GM11168 (cell line): ENCODE measurements around the gene C14orf119.

ENCODE experiments used
- in situ Hi-C: fragments of 300-500 bp; cut with MboI; formaldehyde crosslinking; loops from one replicate; pipeline ENCODE4 v1.12.0; 2022; ENCODE audit warnings: low sequenced_read_pairs; ENCODE audit not compliant: unreplicated experiment

Gene C14orf119, protein sequence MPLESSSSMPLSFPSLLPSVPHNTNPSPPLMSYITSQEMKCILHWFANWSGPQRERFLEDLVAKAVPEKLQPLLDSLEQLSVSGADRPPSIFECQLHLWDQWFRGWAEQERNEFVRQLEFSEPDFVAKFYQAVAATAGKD

DNA sequence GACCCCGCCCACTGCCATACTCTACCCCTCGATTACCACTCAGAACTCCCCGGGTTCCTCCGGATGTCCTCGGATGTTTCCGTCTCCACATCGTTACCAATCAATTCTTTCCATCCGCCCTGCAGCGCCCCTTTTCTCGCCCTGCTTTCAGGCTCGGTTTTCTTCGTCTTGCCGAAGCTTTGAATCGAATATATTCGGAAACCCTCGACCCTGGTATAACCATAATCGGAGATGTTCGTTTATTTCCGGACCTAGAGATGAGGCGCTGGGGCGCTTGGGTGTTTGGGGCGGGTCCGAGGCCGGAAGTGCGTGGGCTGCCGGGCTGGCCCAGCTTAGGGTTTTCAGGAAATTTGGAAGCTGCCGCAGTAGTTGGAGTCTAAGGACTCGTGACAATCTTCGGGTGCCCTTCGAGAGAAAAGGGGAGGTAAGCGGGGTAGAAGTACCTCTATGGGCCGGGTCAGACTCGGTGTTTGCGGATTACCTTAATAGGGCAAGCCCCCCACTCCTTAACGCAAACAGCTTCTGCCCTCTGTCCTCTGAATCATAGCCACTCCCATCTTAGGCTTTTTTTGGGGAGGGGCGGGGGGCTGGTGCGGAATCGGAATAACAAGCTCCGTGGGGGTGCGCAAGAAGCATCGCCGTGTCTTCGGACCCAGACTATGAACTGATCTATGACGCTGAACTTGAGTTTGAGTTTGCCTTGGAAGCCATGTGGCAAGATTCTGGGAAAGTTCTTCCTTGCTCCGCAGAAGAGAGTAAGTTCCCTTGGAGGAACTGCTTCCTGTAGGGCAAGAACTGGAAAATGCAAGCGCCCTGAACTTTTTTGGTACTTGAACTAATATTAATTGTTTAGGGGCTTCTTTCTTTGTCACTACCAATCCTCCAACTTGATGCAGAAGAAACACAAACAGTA, at the start of gene C14orf119:
TSS of gene C14orf119 (plus strand) at position 310 of the 913 bp plus-strand sequence. CDS start 2,154 bp downstream, outside the sequence.
- in situ Hi-C loops: no loop called here

DNA sequence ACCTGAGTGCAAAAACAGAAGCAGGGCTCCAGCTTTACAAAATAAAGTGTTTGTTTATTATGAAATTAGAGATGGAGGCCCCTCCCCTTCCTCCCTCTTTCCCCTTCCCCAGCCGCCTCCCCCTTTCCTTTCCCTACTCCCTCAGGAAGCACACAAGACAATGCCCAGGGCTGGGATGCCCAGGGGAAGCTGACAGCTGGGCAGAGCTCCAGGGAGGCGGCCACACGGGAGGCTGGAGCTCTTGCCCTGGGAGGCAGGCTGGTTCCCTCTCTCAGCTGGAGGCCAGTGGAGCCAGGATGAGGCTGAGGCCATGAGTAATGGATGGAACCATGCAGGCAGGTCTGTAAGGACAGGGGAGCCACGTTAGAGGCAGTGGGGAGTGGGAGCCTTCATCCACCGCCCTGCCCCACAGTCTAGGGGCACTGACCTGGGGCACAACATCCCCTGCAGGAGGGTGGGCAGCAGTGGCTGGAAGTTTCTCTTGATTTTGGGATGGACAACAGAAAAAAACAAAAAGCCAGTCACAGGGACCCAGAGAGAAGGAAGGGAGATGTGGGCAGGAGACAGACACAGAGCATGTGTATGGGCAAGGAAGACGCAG, 48.2 kb upstream of the C14orf119 start:
- in situ Hi-C loops: no loop called here

DNA sequence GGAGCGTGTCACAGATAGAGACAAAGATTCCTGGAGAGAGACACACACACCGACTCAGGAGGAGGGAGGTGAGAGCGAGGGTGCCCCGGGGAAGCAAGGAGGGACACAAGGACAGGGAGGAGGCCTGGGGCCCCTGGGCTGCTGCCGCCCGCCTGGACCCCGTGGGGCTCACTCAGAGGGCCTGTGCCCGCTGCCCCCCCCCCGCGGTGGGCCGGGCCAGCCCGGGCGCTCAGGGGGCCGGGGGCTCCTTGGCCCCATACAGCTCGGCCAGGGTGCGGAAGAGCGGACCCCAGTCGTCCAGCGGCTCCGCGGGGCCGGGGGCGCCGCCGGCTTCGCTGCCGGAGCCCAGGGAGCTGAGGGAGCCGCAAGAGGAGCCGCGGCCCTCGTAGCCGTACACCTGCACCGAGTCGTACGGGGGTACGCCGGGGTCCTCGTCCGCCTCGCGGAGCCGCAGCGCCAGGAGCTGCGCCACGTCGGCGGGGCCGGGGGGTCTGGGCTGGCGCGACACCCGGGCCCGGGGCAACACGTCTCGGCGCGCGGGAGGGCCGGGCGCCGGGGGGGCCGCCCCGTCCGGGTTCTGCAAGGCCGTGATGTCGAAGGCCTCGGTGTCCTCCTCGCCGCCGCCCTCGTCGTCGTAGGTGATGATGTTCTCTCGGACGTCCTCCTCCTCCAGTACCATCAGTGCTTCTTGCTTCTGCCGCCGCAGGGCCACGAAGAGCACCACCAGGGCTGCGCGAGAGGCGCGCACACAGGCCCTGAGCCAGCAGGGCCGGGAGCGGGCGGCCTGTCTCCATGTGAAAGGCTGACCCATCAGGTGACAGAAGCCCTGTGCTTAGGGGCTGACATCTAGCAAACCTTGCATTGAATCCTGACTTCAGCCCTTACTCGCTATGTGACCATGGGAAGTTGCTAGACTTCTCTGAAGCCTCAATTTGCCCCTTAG, 47.3 kb upstream of the C14orf119 start:
- in situ Hi-C loops: no loop called here

DNA sequence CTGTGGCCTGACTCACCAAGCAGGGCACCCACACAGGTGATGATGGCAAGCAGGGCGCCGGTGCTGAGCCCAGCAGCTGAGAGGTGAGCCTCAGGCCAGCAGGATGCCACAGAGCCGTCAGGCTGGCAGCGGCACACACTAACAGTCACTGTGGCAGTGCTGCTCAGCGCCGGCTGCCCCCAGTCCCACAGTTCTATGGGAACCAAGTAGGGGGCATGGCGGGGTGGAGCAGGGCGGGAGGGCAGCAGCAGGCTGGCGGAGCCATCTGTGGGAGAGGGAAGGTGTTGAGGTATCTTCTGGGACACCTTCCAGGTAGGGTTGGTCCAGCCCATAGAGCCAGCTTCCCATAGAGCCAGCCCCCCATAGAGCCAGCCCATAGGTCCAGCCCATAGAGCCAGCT, 46.3 kb upstream of the C14orf119 start:
- in situ Hi-C loops: no loop called here

DNA sequence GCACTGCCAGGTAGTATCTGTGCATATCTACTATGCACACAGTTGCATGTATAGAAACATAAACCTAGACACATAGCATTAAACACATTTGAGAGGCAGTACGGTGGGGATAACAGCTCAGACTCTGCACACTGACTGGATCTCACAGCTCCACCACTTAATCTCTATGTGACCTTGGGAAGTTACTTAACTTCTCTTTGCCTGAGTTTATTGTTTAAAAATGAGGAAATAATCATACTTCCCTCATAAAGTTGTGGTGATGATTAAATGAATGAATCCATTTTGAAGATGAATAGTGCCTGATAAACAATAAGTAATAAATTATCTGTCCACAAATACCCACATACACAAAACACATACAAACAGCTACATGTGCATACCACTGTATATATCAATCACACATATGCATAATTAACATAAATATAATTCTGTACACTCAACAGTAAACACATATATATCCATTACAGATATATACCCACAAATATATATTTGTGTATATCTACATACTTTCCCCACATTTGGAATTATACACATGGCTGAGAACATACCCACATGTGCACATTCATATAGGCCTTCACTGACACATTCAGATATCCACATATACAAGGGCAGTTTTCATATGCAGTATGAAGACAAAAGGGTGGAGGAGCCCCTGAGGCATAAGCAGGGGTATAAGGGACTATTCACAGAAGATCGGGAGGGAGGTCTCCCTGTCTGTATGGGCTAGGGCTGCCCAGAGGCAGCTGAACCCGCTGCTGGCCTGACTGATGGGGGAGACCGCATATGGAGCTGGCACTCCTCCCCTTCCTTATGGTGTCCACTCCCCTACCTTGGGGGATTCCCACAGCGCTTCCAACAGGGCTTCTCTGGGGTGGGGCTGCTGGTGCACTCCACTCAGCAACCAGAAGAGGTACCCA, 43.9 kb upstream of the C14orf119 start:
- in situ Hi-C loops: no loop called here

DNA sequence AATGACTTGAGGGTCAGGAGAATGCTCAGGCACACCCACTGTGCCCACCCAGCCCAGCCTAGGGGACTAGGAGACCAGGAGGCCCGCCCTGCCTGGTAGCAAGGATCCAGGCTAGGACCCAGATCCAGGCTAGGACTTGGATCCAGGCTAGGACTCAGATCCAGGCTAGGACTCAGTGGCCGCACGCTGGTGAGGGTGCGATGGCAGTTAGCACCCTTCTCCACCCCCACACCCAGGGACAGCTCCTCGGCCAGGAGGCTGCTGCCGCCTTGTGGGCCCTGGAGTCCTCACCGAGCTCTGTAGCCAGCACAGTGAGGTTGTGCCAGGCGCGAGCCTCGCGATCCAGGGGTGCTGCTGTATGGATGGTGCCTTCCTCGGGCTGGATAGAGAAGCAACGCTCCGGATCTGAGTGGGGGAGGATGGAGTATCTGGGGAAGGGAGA, 43.1 kb upstream of the C14orf119 start:
- in situ Hi-C loops: no loop called here

DNA sequence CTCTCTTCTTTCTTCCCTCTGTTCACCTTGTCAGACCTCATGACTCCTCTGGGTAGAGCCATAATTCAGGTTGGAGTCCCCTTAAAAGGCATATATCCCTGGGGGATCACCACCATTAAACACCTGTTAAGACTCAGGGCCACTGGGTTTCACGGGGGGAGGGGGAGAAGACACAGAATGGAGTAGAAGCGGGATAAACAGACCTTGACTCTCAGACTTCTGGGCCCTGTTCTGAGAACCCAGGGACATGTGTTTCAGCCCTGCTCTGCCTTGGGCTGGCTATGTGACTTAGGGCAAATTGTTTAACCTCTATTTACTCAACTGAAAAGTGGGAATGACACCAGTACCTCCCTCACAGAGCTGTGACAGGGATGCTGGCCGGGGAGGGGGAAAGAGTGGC, 42.6 kb upstream of the C14orf119 start:
- in situ Hi-C loops: no loop called here

DNA sequence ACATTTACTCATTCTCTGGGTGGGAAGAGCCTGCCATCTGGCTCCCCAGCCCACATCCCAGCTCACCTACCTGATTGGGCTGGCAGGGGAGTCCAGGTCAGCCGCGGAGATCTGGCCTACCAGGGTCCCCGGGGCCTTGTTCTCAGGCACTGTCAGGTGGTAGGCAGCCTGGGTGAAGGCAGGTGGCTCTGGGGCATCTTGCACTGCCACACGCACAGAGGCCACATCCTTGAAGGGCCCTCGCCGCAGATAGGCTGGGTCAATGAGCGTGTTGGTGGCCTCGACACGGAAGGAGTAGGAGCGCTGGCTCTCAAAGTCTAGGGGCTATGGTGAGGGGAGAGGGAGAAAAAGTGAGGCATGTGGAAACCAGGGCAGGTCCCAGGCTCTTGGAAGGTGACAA, 41.9 kb upstream of the C14orf119 start:
- in situ Hi-C loops: no loop called here

DNA sequence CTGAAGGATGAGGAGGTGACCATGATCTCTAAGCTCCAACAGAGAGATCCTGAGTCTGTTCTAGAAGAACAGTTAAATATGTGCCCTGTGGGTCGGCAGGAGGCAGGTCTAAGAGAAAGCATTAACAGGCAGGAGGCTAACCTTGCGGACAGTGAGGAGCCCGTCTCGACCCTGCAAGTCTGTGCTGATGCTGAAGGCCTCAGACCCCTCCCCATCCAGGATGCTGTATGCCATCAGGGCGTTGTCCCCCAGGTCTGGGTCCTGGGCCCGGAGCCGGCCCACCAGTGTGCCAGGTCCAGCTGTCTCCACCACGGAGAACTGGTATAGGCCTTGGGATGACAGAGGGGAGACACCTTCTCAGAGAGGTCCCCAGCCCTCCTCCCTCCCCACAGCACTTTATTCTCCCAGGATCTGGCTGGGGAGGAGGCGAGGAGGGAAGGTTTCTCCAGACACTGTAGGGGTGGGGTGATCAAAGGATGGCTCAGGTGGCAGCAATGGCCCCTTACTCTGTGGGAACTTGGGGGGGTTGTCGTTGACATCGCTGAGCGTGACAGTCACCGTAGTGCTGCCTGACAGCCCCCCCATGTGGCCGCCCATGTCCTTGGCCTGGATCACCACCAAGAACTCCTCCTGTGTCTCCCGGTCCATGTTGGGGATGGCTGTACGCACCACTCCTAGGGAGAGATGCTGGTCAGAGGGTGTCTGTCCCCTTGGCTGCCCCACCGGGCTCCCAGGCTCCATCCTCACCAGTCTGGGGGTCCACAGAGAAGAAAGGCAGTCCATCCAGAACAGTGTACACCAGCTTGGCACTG, 41.1 kb upstream of the C14orf119 start:
- in situ Hi-C loops: no loop called here

DNA sequence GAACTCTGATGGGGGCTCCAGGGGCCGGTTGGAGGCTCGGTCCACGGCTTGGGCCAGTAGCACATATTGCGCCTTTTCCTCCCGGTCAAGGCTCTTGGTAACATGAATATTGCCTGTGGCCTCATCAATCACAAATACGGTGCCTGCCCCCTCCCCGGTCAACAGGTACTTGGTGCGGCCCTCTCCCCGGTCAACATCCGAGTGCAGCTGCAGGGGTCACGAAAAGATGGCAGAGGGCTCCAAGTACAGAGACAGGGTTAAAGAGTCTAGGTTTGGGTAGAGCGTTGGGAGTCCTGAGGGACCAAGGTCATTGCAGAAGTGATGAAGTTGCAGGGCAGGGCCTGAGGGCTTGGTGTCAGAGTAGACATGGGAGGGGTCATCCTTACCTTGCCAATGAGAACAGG, 40.2 kb upstream of the C14orf119 start:
- in situ Hi-C loops: no loop called here

DNA sequence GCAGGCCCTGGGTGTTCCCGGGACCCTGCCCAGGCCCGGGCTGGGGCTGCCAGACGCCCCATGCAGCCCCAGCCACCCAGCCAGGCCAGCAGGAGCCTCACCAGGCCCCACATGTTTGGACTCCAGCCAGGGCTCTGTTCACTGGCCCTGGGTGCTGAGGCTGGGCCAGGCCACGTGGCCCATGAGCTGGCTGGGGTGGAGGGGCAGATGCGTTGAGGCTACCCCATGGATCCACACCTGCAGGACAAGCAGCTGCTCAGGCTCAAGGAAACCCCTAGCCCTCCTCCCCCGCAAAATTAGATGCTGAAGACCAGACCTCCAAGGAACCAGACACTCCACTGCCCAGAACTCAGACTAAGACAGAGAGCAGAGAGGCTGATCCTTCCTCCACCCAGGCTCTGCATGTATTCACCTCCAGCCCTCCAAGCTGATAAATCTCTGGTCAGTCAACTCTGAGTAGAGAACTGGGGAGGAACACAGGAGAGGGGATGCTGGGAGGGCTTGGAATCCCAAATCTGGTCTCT, 39.6 kb upstream of the C14orf119 start:
- in situ Hi-C loops: no loop called here

DNA sequence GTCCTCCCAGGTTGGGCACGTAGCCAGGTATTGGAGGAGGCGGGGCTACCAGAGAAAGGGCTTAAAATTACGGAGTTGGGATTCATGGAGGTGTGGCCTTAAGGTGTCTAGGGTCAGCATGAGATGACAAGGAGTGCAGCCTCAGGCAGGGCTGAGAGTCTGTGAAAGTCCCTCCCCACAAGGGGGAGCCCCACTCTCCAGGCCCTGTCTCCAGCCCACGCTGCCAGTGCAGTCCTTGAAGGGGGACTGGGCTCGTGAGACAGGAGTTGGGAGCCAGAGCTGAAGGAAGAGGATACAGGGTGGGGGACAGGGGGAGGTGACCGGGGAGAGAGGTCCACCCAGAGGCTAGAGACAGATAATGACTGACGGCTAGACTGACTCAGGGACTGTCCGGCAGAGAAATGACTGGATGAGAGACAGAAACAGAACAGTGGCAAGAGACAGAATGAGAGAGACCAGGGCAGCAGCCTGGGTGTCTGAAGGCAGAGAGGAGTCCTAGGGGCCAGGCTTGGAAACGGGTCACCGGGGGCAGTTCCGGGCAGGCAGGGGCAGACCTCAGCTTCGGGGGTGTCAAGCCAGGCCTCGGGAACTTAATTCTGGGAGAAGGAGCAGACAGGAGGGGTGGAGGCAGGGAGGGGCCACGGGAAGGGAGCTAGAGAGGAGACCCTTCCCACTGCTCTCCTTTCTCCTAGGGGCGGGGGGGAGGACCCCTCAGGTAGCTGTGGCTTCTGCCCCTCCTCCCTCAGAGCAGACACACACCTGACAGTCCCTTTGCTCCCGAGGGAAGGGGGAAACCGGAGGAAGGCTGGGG, 39.0 kb upstream of the C14orf119 start:
- in situ Hi-C loops: no loop called here

DNA sequence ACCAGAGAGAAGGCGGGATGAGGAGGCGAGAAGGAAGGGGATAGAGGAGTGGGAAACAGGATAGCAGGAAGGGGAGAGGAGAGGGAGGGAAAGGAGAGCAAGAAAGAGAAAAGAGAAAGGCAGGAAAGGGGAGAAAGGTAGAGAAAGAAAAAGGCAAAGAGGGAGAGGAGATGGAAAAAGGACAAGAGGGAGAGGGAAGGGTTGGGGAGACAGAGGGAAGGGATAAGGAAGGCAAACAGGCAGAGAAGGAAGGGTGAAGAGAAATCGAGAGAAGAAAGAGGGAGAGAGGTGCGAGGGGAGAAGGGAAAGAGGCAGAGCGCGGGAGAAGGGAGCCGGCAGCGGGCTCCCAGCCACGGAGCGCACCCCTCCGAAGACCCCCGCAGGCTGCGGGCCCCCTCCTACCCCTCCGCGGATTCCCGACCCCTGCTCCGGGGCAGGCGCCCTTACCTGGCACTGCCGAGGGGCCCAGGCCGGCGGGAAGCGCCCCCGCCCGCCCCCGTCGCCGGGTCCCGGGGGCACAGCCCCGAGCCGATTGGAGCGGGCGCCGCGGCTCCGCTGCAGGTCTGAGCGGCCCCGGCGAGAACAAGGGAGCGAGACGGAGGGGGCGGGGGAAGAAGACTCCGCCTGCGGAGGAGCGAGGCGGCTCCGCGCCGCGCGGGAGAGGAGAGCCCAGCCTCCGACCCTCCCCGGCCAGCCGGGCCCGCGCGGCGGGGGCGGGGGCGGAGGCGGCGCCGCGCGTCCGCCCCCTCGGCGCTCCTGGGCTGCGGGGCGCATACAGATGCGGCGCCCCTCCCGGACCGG, 38.1 kb upstream of the C14orf119 start, which contains the start of gene CDH24:
TSS of gene CDH24 (minus strand) at position 565 of the 801 bp plus-strand sequence. CDS start 1,787 bp downstream, outside the sequence.
- in situ Hi-C loops: no loop called here

DNA sequence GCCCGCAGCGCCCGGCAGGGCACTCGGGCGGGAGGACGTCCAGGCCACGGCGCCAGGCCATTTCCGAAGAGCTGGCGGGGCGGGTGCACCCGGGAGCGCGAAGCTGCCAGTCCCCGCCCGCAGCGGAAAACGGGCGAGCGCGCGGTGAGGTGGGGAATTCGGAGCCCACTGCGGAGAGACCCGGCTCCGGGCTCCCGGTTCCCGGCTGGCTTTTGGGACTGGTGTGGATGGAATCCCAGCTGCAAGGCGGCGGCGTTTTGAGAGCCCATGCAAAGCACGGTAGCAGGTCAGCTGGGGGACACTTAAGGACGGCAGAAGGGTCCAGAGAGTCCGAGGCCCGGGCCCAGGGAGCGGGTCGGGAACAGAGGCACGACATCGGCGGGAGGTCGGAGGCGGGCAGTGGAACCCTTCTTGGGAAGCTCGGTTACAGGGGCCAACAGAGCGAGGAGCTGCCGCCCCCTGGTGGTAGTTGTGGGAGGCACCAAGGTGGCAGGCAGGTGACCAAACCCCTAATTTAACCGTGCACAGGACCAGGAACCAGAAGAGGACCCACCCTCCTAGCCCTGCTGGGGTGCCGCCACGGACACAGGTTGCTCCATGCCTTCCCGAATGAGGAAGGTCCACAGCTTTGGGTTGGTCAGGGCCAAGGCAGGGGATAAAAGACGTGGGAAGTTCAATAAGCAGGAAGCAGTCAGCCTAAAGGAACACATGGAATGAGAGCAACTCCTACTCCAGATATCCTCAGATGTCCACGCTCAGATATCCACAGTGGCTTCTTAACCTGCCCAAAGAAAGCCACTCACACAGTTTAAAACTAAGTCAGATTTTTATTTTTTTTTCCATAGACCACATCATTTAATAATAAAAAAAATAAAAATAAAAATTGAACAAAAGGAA, 37.3 kb upstream of the C14orf119 start:
- in situ Hi-C loops: no loop called here
